ENCODE data around the gene STRA6.
"Not testable (repeated sequence)": the region's sequence is repeated elsewhere in the genome, so short reads cannot be mapped to it uniquely, and the experiment has no call there.

The STRA6 gene

GRCh38 chr15:74167891-74168331, 34.7 kb downstream of the STRA6 start:
- no peak for DNase-seq (ENCODE audit: low read depth in 3 of 3, low spot score in 1 of 3)

GRCh38 chr15:74165461-74165860, 37.1 kb downstream of the STRA6 start:
- no peak for DNase-seq (ENCODE audit: low read depth in 3 of 3, low spot score in 1 of 3)

GRCh38 chr15:74162195-74162536, 40.4 kb downstream of the STRA6 start:
- not testable (repeated sequence) for DNase-seq (ENCODE audit: low read depth in 3 of 3, low spot score in 1 of 3)

- not testable (repeated sequence) for DNase-seq (ENCODE audit: low read depth in 3 of 3, low spot score in 1 of 3)
Measured at GRCh38 chr15:74160390-74160789, 42.2 kb downstream of the STRA6 start.

GRCh38 chr15:74159773-74160172, 42.8 kb downstream of the STRA6 start:
- no peak for DNase-seq (ENCODE audit: low read depth in 3 of 3, low spot score in 1 of 3)

GRCh38 chr15:74158855-74159650, 43.5 kb downstream of the STRA6 start:
- no peak for DNase-seq (ENCODE audit: low read depth in 3 of 3, low spot score in 1 of 3)

- DNase-seq (ENCODE audit: low read depth in 3 of 3, low spot score in 1 of 3): no peak
Measured at GRCh38 chr15:74157868-74158827, 44.4 kb downstream of the STRA6 start.

GRCh38 chr15:74156678-74157411, 45.7 kb downstream of the STRA6 start:
- DNase-seq (ENCODE audit: low read depth in 3 of 3, low spot score in 1 of 3): no peak

- no peak for DNase-seq (ENCODE audit: low read depth in 3 of 3, low spot score in 1 of 3)
Measured at GRCh38 chr15:74155766-74156417, 46.7 kb downstream of the STRA6 start.

- no peak for DNase-seq (ENCODE audit: low read depth in 3 of 3, low spot score in 1 of 3)
Measured at GRCh38 chr15:74147051-74147450, 55.5 kb downstream of the STRA6 start.

- DNase-seq (ENCODE audit: low read depth in 3 of 3, low spot score in 1 of 3): no peak
Measured at GRCh38 chr15:74146277-74146800, 56.2 kb downstream of the STRA6 start.

- no peak for DNase-seq (ENCODE audit: low read depth in 3 of 3, low spot score in 1 of 3)
Measured at GRCh38 chr15:74144153-74144775, 58.3 kb downstream of the STRA6 start.

GRCh38 chr15:74141591-74141990, 61.0 kb downstream of the STRA6 start:
- DNase-seq (ENCODE audit: low read depth in 3 of 3, low spot score in 1 of 3): no peak

GRCh38 chr15:74138642-74139041, 63.9 kb downstream of the STRA6 start:
- DNase-seq (ENCODE audit: low read depth in 3 of 3, low spot score in 1 of 3): no peak

GRCh38 chr15:74137537-74137894, 65.1 kb downstream of the STRA6 start:
- DNase-seq (ENCODE audit: low read depth in 3 of 3, low spot score in 1 of 3): no peak

GRCh38 chr15:74136814-74137536, 65.6 kb downstream of the STRA6 start:
- no peak for DNase-seq (ENCODE audit: low read depth in 3 of 3, low spot score in 1 of 3)

- no peak for DNase-seq (ENCODE audit: low read depth in 3 of 3, low spot score in 1 of 3)
Measured at GRCh38 chr15:74136540-74136813, 66.1 kb downstream of the STRA6 start.

GRCh38 chr15:74135041-74135565, 67.5 kb downstream of the STRA6 start:
- DNase-seq (ENCODE audit: low read depth in 3 of 3, low spot score in 1 of 3): no peak

GRCh38 chr15:74134387-74135027, 68.1 kb downstream of the STRA6 start:
- no peak for DNase-seq (ENCODE audit: low read depth in 3 of 3, low spot score in 1 of 3)
